GM21423 (cell line): ENCODE results near the gene LRRC36.

ENCODE experiments used
- ATAC-seq: cut with Tn5 transposase; IDR thresholded peaks from one replicate; pipeline ENCODE4 v1.9.1; 2021; ENCODE audit warnings: mild to moderate bottlenecking, moderate library complexity; ENCODE audit not compliant: unreplicated experiment

Gene LRRC36

GRCh38 chr16:67294171-67294757, 32.4 kb upstream of the LRRC36 start:
- ATAC-seq, result no peak

DNA sequence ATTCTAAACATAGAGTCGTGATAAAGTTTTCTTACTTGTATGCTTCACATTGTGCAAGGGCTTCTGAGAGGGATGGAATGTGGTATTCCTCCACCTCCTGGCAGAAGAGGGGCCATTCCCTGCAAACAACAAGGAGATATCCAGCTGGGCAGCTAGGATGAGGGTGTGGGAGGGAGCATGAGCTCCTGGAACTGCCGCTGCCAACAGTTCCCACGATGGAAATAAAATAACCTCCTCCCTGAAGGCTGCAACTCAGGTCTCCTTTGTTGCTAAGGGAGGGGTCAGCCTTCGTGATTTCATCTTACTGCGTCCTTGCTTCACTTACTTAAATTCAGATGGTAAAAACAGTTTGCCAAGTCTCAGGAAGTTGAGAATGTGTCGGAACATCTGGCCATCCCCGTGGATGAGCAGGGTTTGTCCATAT, 31.7 kb upstream of the LRRC36 start:
- ATAC-seq, result no peak

DNA sequence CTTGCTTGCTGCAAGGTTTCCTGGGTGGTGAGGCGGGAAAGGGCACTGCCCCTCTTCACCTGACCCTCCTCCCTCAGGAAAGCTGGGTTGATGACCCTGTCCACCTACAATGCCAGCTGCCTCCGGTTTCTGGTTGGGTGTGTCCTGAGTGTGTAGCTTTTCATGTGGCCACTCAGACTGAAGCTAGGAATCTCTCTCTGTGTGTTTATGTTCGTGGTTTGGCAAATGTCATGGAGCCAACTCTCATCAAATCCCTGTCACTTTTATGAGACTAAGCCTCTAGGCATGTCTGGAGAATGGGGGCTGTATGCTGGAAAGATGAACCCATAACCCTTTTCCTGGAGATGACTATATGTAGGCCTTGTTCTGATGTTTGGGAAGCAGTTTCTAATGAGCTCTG, 30.2 kb upstream of the LRRC36 start:
- ATAC-seq, result no peak

- ATAC-seq, result no peak
Observed at GRCh38 chr16:67298277-67298676, 28.3 kb upstream of the LRRC36 start.

DNA sequence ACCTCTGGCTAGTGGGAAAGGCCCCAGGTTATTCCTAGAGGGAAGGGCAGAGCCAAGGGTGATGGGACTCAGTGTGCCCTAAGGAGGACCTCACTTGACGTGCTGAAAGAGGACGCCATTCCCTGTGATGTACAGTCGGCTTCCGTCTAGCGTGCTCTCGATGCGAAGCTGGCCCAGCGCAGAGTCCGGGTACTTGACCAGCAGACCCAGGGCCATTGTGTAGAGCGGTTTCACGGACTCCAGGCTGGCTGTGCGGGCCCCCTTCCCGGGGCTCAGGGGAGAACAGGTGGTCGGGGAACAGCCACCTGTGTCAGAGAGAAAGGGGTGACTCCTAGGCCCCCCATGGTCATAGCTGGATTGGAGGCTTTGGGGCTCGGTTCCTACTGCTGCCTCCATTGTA, 27.3 kb upstream of the LRRC36 start:
- ATAC-seq, result no peak

DNA sequence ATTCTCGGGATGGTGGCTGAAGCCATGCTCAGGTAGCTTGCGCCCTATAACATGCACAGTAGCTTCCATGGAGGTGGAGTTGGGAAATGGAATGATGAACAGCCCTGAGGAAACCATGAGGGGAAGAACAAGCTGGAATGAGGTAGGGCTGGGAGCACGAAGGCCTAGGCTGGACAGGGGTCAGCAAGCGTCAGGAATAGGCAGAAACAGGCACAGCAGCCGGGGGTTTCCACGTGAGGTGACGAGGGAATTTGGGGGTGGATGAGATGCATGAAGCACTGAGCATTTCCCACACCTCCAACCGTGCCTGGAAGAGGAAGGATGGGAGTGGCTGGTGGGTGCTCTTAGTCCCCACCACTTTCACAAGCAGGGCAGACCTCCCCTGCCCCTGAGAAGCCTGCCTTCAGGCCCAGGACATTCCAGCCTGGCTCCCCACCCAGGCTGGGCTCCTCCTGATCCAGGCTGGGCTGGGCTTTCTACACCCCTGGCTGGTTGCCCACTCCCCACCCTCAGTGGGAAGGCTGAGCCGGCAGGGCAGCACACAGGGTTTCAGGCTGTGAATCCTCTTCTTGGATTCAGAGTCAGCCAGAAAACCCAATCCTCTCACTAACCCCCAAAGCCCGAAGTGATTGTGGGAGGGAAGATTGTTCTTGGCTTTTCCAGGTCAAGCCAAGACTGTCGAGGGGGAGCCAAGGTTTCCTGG, 25.4 kb upstream of the LRRC36 start:
- ATAC-seq, result no peak

GRCh38 chr16:67302076-67302475, 24.5 kb upstream of the LRRC36 start:
- no peak for ATAC-seq

DNA sequence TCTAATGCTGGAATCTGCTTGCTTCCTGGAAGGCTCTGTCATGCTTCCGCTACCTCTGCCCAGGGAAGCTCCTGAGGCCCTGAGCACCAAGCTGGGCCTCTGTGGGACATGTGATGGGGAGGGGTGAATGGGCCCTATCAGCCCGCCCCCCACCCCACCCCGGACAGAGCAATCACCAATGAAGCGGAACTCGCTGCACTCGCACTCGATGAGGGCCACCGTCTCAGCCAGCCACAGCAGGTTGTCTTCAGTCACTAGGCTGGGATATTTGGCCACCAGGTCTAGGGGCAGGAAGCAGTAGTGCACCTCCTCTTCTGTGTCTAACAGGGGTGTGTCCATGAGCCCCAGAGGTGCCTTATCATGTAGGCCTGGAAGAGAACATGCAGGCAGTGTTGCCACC, 23.6 kb upstream of the LRRC36 start:
- no peak for ATAC-seq

GRCh38 chr16:67304020-67304419, 22.6 kb upstream of the LRRC36 start:
- ATAC-seq, result no peak

GRCh38 chr16:67305216-67306071, 21.2 kb upstream of the LRRC36 start:
- ATAC-seq, result no peak

DNA sequence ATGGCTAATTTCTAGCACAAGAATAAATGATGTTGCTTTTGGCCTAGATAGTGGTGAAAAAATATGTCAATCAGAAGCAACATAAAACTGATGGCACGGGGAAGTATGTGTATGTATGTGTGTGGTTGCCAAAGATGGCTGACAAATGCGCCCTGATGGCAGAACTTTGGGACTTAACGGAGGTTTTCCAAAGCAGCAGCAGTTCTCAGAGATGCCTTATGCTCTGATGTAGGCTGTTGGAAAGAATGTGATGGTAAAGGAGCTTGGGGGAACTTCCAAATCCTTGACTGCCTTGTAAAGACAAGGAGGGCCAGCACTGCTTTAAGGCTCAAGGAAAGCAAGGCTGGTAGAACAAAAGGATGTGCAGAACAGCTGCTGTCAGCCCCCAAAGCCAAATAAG, 16.1 kb upstream of the LRRC36 start:
- no peak for ATAC-seq

- ATAC-seq, result peak; percentile 61
Observed at GRCh38 chr16:67311607-67312488, 14.8 kb upstream of the LRRC36 start.

DNA sequence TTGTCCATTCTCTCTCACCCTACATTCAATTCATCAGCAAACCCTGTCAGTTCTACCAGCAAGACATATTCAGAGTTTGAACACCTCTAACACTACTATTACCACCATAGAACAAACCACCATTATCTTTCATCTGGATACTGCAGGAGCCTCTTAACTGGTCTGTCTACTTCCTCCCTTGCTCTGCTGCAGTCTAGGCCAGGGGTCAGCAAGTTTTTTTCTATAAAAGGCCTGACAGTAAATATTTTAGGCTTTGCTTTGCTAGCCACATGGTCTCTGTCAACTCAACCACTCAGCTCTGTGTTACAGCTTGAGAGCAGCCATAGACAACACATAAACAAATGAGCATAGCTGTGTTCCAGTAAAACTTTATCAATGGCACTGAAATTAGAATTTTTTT, 13.9 kb upstream of the LRRC36 start:
- ATAC-seq, result no peak

DNA sequence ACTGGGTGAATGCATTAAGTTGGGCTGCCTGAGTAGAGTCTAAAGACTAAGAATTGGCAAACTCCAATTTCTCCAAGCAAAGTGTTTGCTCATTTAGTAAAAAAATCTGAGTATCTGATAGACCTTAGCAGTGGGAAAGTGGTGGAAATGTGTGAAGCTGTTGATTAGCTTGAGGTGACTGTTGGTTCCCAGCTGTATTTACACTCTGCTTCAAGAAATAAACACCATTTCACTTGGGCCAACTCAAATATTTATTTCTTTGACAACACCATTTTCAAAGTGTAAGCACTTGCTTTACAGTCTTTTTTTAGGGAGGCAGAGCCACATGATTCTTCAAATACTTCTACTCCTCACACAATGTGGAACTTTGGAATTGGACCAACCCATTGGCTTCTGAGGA, 8.8 kb upstream of the LRRC36 start:
- no peak for ATAC-seq

DNA sequence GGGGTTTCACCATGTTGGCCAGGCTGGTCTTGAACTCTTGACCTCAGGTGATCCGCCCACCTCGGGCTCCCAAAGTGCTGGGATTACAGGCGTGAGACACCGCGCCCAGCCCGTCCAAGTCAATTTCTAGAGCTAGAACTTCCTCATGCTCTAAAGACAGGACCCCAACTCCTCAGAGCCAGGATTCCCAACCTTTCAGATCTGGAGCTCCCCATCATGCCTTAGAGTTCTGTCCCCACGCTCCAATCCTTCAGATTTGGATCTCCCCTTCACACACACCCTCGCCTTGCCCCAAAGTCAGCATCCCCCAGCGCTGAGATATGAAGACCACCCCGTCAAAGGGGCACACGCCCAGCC, 522 bp upstream of the LRRC36 start:
- no peak for ATAC-seq

GRCh38 chr16:67327743-67328142, 1.1 kb downstream of the LRRC36 start:
- ATAC-seq, result no peak

DNA sequence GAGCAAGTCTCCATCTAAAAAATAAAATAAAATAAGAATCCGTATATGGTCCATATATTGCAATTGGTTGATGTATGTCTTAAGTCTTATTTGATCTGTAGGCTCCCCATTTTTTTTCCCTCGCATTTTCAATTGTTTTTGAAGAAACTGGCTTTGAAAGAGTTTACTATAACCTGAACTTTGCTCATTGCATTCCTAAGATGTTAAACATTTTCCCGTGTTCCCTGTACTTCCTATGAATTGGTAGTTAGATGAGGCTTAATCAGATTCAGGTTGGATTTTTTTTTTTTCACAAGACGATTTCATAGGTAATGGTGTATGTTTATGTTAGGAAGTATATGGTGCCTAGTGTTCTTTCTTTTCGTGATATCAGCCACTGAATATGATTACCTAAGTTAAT, 3.3 kb downstream of the LRRC36 start:
- no peak for ATAC-seq

DNA sequence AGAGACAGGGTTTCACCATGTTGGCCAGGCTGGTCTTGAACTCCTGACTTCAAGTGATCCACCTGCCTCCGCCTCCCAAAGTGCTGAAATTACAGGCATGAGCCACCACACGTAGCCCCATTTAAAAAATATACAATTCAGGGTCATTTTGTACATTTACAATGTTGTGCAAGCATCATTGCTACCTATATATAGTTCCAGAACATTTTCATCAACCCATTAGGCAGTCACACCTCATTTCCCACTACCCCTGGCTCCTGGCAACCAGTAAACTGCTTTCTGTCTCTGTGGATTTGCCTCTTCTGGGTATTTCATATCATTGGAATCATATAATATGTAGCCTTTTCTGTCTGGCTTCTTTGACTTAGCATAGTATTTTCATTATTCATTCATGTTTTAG, 6.7 kb downstream of the LRRC36 start:
- no peak for ATAC-seq

GRCh38 chr16:67336116-67336515, 9.5 kb downstream of the LRRC36 start:
- no peak for ATAC-seq

- no peak for ATAC-seq
Observed at GRCh38 chr16:67336648-67337047, 10.0 kb downstream of the LRRC36 start.

GRCh38 chr16:67339453-67339852, 12.8 kb downstream of the LRRC36 start:
- no peak for ATAC-seq
